Endodermal cell (in vitro differentiated cells): Measurements from ENCODE around the gene MLST8. TPM values are rescaled to one million over a fixed set of nuclear protein-coding genes. Genes with fewer than 3 reads are reported as not detected.

ENCODE experiments used
- DNase-seq: peaks from one replicate; pipeline ENCODE4 v3.0.0-alpha.2; 2017
- H3K27ac ChIP-seq: 2 replicates; pipeline ENCODE4 v1.5.1; 2013; ENCODE audit warnings: mild to moderate bottlenecking, low read depth, low read length, moderate library complexity
- H3K27me3 ChIP-seq: 2 replicates; pipeline ENCODE4 v1.6.1; 2013; ENCODE audit warnings: mild to moderate bottlenecking, low read length, moderate library complexity; ENCODE audit not compliant: insufficient read depth, control insufficient read depth, poor library complexity, severe bottlenecking
- H3K36me3 ChIP-seq: 2 replicates; pipeline ENCODE4 v1.7.0; 2013; ENCODE audit warnings: mild to moderate bottlenecking, low read length, moderate library complexity; ENCODE audit not compliant: control insufficient read depth, insufficient read depth
- H3K4me1 ChIP-seq: one replicate; pipeline ENCODE4 v1.7.0; 2013; ENCODE audit warnings: low read length; ENCODE audit not compliant: control insufficient read depth, insufficient read depth
- H3K4me3 ChIP-seq: 2 replicates; pipeline ENCODE4 v1.5.1; 2013; ENCODE audit warnings: mild to moderate bottlenecking, low read length, moderate library complexity
- H3K9ac ChIP-seq: 2 replicates; pipeline ENCODE4 v1.6.1; 2013; ENCODE audit warnings: mild to moderate bottlenecking, low read length, moderate library complexity; ENCODE audit not compliant: poor library complexity, severe bottlenecking; ENCODE audit errors: extremely low read depth
- H3K9me3 ChIP-seq: 2 replicates; pipeline ENCODE4 v1.6.1; 2013; ENCODE audit warnings: mild to moderate bottlenecking, low read length, moderate library complexity; ENCODE audit not compliant: control insufficient read depth
- H3K27ac Mint-ChIP-seq: 2 replicates; pipeline ENCODE4 v1.8.0; 2020; ENCODE audit warnings: mixed read lengths
- H3K27me3 Mint-ChIP-seq: 2 replicates; pipeline ENCODE4 v1.8.0; 2021; ENCODE audit warnings: mild to moderate bottlenecking, mixed read lengths; ENCODE audit not compliant: insufficient read depth
- H3K36me3 Mint-ChIP-seq: 2 replicates; pipeline ENCODE4 v1.8.0; 2020; ENCODE audit warnings: low read depth, mixed read lengths
- H3K4me1 Mint-ChIP-seq: 2 replicates; pipeline ENCODE4 v1.8.0; 2020; ENCODE audit warnings: mixed read lengths
- H3K4me3 Mint-ChIP-seq: 2 replicates; pipeline ENCODE4 v1.8.0; 2020; ENCODE audit warnings: mild to moderate bottlenecking, moderate library complexity, mixed read lengths
- H3K9me3 Mint-ChIP-seq: 2 replicates; pipeline ENCODE4 v1.8.0; 2020; ENCODE audit warnings: mild to moderate bottlenecking, mixed read lengths
- CTCF ChIP-seq: fragments of 200-600 bp; sonication (generic); conservative IDR thresholded peaks from 2 replicates; pipeline ENCODE4 v1.5.0; 2021; ENCODE audit warnings: antibody characterized with exemption, mild to moderate bottlenecking
- WGBS, 2 experiments: methylation state at CpG; one replicate each; pipeline versions ENCODE4 v1.1.5 to v1.1.7; 2013; ENCODE audit warnings: missing lambda C conversion rate in 2 of 2, mixed read lengths in 1 of 2; ENCODE audit not compliant: insufficient coverage in 1 of 2, insufficient read length in 1 of 2; 5-methylcytosine and 5-hydroxymethylcytosine counted together
- total RNA-seq, 2 donors: library from RNA; stranded (reverse); fragmentation: NEBNext Ultra II Directional in 1 of 2; extraction: Animal tissue kit (Norgen Biotek cat#: 25700) in 1 of 2; gene quantifications; 2 replicates in 1 of 2; 3 replicates in 1 of 2; pipeline ENCODE4 v1.2.1, GENCODE V29; 2021

Gene MLST8
- total RNA-seq, 2 donors from 2014 or later: 60.3 to 70.8 TPM

GRCh38 chr16:2198283-2198682, 7.0 kb upstream of the MLST8 start:
- Histone ChIP-seq H3K9ac (no peak overlapping the region), H3K27ac (no peak overlapping the region), H3K4me1 (peaks cover 7% of the 10 kb centered on the region), H3K36me3 (no peaks in the 10 kb centered on the region), H3K9me3 (no peaks in the 10 kb centered on the region), H3K4me3 (no peak overlapping the region), H3K27me3 (peaks cover 48% of the 10 kb centered on the region)
- H3K4me3 Mint-ChIP-seq: peak overlapping the region; percentile 52
- no peak for TF ChIP-seq CTCF
- peaks cover 64% of the 10 kb centered on the region for H3K27me3 Mint-ChIP-seq
- DNase-seq: no peak
- peaks cover under 1% of the 10 kb centered on the region for H3K9me3 Mint-ChIP-seq
- H3K27ac Mint-ChIP-seq: no peak overlapping the region
- no peaks in the 10 kb centered on the region for H3K4me1 Mint-ChIP-seq
- WGBS, 2 experiments: 79% methylated on average over 4 of the region's 4 CpGs; no CpG with 5 or more reads in 1 of the 2 experiments
- no peaks in the 10 kb centered on the region for H3K36me3 Mint-ChIP-seq

GRCh38 chr16:2199095-2199494, 6.2 kb upstream of the MLST8 start:
- 89 to 92% methylated on average over 3 to 5 of the region's 5 CpGs for WGBS, 2 experiments
- Histone ChIP-seq H3K4me1 (peaks cover 7% of the 10 kb centered on the region), H3K4me3 (no peak overlapping the region), H3K27ac (no peak overlapping the region), H3K9me3 (no peaks in the 10 kb centered on the region), H3K27me3 (peaks cover 48% of the 10 kb centered on the region), H3K36me3 (no peaks in the 10 kb centered on the region), H3K9ac (no peak overlapping the region)
- H3K9me3 Mint-ChIP-seq: peaks cover 5% of the 10 kb centered on the region
- H3K27me3 Mint-ChIP-seq: peaks cover 69% of the 10 kb centered on the region
- no peak overlapping the region for H3K4me3 Mint-ChIP-seq
- no peak overlapping the region for H3K27ac Mint-ChIP-seq
- H3K36me3 Mint-ChIP-seq: no peaks in the 10 kb centered on the region
- TF ChIP-seq CTCF: no peak
- no peaks in the 10 kb centered on the region for H3K4me1 Mint-ChIP-seq
- no peak for DNase-seq

GRCh38 chr16:2199621-2200139, 5.6 kb upstream of the MLST8 start:
- Histone ChIP-seq H3K4me3 (no peak overlapping the region), H3K27me3 (peaks cover 48% of the 10 kb centered on the region), H3K27ac (no peak overlapping the region), H3K9ac (no peak overlapping the region), H3K9me3 (no peaks in the 10 kb centered on the region), H3K4me1 (peaks cover 7% of the 10 kb centered on the region), H3K36me3 (no peaks in the 10 kb centered on the region)
- Mint-ChIP-seq H3K27ac (no peak overlapping the region), H3K36me3 (no peaks in the 10 kb centered on the region), H3K4me3 (no peak overlapping the region), H3K4me1 (no peaks in the 10 kb centered on the region), H3K27me3 (peaks cover 69% of the 10 kb centered on the region), H3K9me3 (peaks cover 5% of the 10 kb centered on the region)
- 79 to 80% methylated on average over 2 to 14 of the region's 14 CpGs for WGBS, 2 experiments
- no peak for TF ChIP-seq CTCF
- DNase-seq: no peak
